ENCODE measurements around the gene CLCN4. TPM values are rescaled to one million over a fixed set of nuclear protein-coding genes. Genes with fewer than 3 reads are reported as not detected.

Gene CLCN4
- total and polyA plus RNA-seq, 10 of the 15 experiments (the other 5 are each of a cell fraction or from before 2014, with no cell fraction given) = 0.90 to 6.9 (median 2.9) TPM

GRCh38 chrX:10235851-10236250, 79.1 kb downstream of the CLCN4 start:
- DNase-seq (ENCODE audit: low read depth, low spot score) = no peak
- H3K36me3 ChIP-seq (ENCODE audit: control insufficient read depth in 2 of 2, insufficient read depth in 2 of 2, low read length in 1 of 2) = no peaks in the 10 kb centered on the region
- no peak overlapping the region for H2AFZ ChIP-seq (ENCODE audit: control insufficient read depth, low read depth, low read length)
- no peaks in the 10 kb centered on the region for H3K79me2 ChIP-seq (ENCODE audit: control insufficient read depth, insufficient read depth, low read length)
- no peaks in the 10 kb centered on the region for H4K20me1 ChIP-seq (ENCODE audit: control insufficient read depth, insufficient read depth)
- CTCF ChIA-PET = interaction anchor here (2.5 kb wide), 1 partner anchor 46 kb away, joined by 12 read pairs; no protein-coding TSS in a partner anchor
- no peaks in the 10 kb centered on the region for H3K9me3 ChIP-seq (replicated peaks; ENCODE audit: control insufficient read depth, insufficient read depth, low read length)
- POLR2A ChIA-PET = no interaction called here
- no TSS peak for BruUV-seq (replicated peaks)
- no peak overlapping the region for H3K27ac ChIP-seq (ENCODE audit: control insufficient read depth, insufficient read depth)
- RAD21 ChIA-PET (ENCODE audit: unreplicated experiment) = interaction anchor here (1.2 kb wide), 1 partner anchor 46 kb away, joined by 3 read pairs; no protein-coding TSS in a partner anchor
- in situ Hi-C loops (cut with MboI) (no loop called here), intact Hi-C loops (cut with micrococcal nuclease; ENCODE audit: unreplicated experiment) (no loop called here)
- no peak for ATAC-seq
- no peak overlapping the region for H3K4me3 ChIP-seq
- no peaks in the 10 kb centered on the region for H3K4me1 ChIP-seq (ENCODE audit: control insufficient read depth, insufficient read depth, low read length)
- H3K4me2 ChIP-seq (ENCODE audit: control insufficient read depth, insufficient read depth) = no peak overlapping the region
- FAIRE-seq = no peak
- WGBS (ENCODE audit: insufficient coverage, insufficient replicate concordance, low lambda C conversion rate, missing lambda C conversion rate) = 45% methylated on average over 7 of the region's 7 CpGs
- TF ChIP-seq E4F1 (IDR thresholded peaks at IDR 0.05; ENCODE audit: borderline replicate concordance, partially characterized antibody) (no peak), WRNIP1 (IDR thresholded peaks at IDR 0.05; ENCODE audit: borderline replicate concordance, low read depth, low read length) (no peak), PAX8 (IDR thresholded peaks at IDR 0.05) (no peak), SKIL (IDR thresholded peaks at IDR 0.05; ENCODE audit: low read depth, poor library complexity, severe bottlenecking) (no peak), DPF2 (IDR thresholded peaks at IDR 0.05) (no peak), NR2C2 (IDR thresholded peaks at IDR 0.05; ENCODE audit: borderline replicate concordance, control insufficient read depth, insufficient read length, low read depth) (no peak), NFIC (IDR thresholded peaks at IDR 0.05; ENCODE audit: low read depth, low read length) (no peak), NFYB (IDR thresholded peaks at IDR 0.05; ENCODE audit: insufficient read depth, low read depth, low read length) (no peak), BCL3 (IDR thresholded peaks at IDR 0.05; ENCODE audit: borderline replicate concordance, insufficient read depth, low read depth, low read length, poor library complexity, severe bottlenecking) (no peak), TCF7 (IDR thresholded peaks at IDR 0.05; ENCODE audit: borderline replicate concordance) (no peak), SPI1 (IDR thresholded peaks at IDR 0.05; ENCODE audit: borderline replicate concordance, insufficient read depth, low read depth, low read length) (no peak), POU2F2 (IDR thresholded peaks at IDR 0.05; ENCODE audit: borderline replicate concordance, low read depth, low read length) (no peak), IKZF2 (IDR thresholded peaks at IDR 0.05) (no peak), E2F4 (IDR thresholded peaks at IDR 0.05; ENCODE audit: low read depth, low read length) (no peak), MTA2 (IDR thresholded peaks at IDR 0.05; ENCODE audit: low read depth) (no peak), EZH2 (IDR thresholded peaks at IDR 0.05; ENCODE audit: borderline replicate concordance, control insufficient read depth, low read depth, low read length) (no peak)
- H3K27me3 ChIP-seq (replicated peaks in 1 of 2; ENCODE audit: control insufficient read depth in 2 of 2, insufficient read depth in 2 of 2, low read length in 1 of 2) = no peaks in the 10 kb centered on the region; a peak in 1 of 4 replicates
- no peak overlapping the region for H3K9ac ChIP-seq (ENCODE audit: control insufficient read depth, insufficient read depth, low read length)
- SMC1A ChIA-PET (ENCODE audit: uncharacterized antibody, unreplicated experiment) = interaction anchor here (0.5 kb wide), 1 partner anchor 44 kb away, joined by 4 read pairs; no protein-coding TSS in a partner anchor

Measured in GM12878 (cell line).